GM23248 (cell line): Measurements from ENCODE around the gene XRCC5.

Experiments used
- EZH2 ChIP-seq: fragments of 200-600 bp; sonication (generic); IDR thresholded peaks from 2 replicates; pipeline ENCODE4 v1.6.1; 2018; ENCODE audit warnings: antibody characterized with exemption, mild to moderate bottlenecking; ENCODE audit not compliant: insufficient read depth, poor library complexity, severe bottlenecking
- EZH2phosphoT487 ChIP-seq: fragments of 200-600 bp; sonication (generic); IDR thresholded peaks from 2 replicates; pipeline ENCODE4 v1.6.1; 2018; ENCODE audit warnings: antibody characterized with exemption, moderate library complexity, mild to moderate bottlenecking, low read depth; ENCODE audit not compliant: insufficient read depth

DNA sequence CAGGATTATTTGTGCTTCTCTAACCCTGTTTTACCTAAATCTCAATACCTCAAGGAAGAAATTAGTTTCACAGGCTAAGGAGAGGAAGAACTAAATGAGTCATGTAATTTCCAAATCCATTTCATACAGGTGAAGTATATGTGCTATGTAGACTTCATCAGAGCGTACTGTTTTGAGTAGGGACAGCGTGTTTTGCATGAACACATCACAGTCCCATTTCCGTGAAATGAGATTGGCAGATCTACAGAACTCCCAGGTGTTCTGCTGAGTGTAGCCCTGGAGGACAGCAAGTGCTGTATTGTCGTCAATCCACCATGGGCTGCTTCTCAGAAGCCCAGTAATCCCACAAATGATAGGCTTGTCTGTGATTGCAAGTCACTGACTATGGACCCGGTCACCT, 97.7 kb downstream of the XRCC5 start:
- TF ChIP-seq EZH2phosphoT487 (no peak), EZH2 (no peak)
